GM19025 (cell line): Measurements from ENCODE around the gene OIT3.

Source experiments
- ATAC-seq: cut with Tn5 transposase; IDR thresholded peaks from one replicate; pipeline ENCODE4 v1.9.1; 2021; ENCODE audit warnings: mild to moderate bottlenecking, low read depth, moderate library complexity; ENCODE audit not compliant: unreplicated experiment

Gene OIT3

DNA sequence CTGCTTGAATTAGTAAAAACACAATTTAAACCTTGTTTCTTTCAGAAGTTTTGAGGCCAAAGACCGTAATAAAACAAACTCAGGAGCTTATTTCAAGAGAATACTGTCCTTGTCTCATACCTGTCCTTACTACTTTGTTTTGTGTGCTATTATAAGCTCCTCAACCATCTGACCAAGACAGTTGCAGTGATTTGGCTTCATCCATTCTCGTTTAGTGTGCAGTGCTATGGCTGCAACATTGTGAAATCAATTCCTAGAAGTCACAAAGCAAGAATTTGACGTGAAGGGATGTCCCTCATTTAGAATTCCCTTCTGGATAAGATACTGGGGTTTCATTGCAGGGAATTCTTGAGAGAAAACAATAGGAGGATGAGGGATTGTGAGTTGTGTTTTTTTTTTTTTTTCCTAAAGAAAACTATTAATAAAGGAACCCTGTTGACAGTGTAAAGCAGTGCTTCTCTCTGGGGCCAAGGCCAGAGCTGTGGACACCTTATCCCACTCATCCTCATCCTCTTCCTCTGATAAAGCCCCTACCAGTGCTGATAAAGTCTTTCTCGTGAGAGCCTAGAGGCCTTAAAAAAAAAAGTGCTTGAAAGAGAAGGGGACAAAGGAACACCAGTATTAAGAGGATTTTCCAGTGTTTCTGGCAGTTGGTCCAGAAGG lies at the start of gene OIT3:
Gene OIT3, plus strand, starts transcription at position 604 of the 663 bp plus-strand sequence. CDS start 60 bp downstream, outside the sequence.
- ATAC-seq: no peak

DNA sequence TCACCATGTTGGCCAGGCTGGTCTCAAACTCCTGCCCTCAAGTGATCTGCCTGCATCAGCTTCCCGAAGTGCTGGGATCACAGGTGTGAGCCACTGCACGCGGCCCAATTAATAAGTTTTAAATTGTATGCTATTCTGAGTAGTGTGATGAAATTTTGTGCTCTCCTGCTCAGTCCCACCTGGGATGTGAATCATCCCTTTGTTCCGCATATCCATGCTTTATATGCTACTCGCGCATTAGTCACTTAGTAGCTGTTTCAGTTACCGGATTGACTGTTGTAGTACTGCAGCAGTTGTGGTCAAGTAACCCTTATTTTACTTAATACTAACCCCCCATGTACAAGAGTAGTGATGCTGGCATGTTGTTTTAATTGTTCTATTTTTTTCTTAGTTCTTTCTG lies 47.3 kb upstream of the OIT3 start:
- no peak for ATAC-seq

DNA sequence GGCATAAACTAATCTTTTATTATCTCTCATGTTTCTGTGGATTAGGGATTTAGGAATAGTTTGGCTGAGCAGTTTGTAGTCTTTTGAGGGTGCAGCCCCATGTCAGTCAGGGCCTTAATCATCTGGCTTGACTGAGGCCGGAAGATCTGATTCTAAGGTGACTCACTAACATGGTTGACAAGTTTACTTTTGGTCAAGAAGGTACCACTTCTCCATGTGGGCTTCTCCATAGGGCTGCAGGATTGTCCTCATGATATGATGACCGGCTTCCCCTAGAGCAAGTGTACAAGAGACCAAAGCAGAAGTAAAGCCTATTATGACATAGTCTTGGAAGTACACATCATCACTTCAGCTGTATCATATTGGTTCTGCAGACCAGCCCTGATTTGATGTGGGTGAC lies 45.9 kb upstream of the OIT3 start:
- ATAC-seq: no peak

DNA sequence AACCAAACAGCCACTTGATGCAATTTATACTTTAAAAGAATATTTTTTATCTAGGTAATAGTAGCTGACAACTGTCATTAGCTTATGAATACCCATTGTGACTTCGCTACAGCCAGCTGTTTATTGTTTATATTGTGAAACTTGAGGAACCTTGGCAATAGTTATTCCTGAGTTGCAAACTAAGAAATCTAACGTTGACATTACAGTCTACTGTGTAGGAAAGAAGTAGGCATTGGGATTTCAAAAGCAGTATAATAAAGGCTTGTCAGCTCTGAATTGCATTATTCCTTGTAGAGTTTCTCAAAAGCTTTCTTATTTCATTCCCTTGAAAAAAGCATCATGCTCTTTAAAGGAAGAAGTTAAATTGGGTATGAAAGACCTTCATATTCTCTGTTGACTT lies 42.7 kb upstream of the OIT3 start:
- ATAC-seq: no peak

DNA sequence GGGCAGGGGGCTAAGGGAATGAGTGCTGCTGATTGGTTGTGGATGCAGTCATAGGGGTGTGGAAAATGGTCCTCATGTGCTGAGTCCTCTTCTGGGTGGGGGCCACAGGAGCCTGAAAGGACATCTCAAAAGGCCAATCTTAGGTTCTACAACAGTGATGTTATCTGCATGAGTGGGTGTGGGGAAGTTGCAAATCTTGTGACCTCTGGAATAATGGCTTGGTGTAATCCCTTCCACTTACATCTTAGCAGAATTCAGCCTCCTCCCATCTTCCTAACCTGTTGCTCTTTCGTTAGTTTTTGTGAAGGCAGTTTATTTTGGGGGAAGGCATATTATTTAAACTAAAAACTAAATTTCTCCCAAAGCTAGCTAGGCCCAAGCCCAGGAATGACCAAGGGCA lies 42.0 kb upstream of the OIT3 start:
- no peak for ATAC-seq

DNA sequence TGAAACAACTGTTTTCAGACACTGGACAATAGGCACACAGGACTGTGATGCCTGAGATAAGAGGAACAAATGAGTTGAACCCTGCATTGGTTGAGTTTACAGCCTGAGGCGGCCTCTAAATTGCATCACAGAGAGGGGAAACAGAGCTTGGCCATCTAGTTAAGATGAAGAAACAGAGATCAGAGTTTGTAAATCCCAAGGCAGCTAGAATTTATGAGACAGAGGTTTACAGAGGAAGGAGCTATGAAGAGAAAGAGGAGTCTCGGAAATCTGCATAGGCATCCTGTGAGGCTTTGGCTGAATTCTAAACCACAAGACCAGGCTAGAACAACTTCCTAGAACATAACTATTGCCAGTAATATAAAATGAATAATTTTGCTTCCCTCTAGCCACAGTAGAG lies 41.0 kb upstream of the OIT3 start:
- ATAC-seq: no peak

DNA sequence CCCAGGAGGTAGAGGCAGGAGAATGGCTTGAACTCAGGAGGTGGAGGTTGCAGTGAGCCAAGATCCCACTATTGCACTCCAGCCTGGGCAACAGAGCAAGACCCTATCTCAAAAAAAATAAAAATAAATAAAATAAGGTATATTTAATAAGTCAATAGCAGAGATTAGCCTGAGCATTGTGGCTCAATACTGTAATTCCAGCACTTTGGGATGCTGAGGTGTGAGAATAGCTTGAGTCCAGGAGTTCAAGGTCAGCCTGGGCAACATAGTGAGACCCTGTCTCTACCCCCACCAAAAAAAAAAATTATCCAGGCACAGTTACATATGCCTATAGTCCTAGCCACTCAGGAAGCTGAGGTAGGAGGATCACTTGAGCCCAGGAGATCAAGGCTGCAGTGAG lies 38.4 kb upstream of the OIT3 start:
- no peak for ATAC-seq

DNA sequence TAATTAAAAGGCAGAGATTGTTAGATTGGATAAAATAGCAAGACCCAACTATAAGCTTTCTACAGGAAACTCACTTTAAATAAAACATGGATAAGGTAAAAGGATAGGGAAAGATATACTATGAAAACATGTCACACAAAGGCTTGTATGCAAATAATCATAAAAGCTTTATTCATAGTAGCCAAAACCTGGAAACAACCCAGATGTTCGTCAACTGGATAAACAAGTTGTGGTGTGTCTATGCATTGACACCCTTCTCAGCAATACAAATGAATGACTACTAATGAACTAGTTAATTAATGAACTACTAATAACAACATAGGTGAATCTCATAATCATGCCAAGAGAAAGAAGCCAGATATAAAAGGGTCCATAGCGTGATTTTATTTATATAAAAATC lies 37.7 kb upstream of the OIT3 start:
- no peak for ATAC-seq

DNA sequence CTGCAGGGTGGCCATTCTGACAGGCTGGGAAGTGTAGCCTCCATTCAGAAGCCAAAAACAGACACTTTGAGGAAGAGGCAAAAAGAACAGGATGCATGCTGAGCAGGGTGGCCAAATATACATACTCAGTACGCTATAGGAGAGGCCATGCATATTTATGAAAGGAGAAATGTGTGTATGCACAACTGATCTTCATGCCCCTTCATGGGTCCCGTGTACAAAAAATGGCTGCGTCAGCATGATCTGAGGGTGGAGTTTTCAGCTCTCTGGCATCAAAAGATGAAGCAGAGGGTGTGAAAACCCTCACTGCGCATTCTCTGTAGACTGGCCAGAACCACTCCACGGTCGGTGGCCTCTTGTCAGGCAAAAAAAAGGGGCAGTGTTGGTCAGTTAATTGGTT lies 35.5 kb upstream of the OIT3 start:
- no peak for ATAC-seq

DNA sequence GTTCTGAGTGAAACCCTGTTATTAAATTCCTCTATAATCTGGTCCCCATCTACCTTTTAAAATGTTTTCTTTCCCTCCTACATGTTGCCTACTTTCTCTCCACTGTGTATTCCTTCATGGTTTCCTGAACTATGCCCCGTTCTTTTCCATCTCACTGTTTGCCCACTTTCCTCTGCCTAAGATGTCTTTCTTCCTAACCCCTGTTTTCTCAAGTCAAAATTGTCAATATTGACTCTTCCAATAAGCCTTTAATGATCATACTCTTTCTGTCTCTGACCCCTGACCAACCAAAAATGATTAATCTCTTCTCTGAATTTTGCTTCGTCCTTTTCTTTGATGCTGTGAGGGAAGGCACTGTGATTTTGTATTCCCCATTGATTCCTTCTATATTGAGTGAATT lies 30.6 kb upstream of the OIT3 start:
- ATAC-seq: no peak

DNA sequence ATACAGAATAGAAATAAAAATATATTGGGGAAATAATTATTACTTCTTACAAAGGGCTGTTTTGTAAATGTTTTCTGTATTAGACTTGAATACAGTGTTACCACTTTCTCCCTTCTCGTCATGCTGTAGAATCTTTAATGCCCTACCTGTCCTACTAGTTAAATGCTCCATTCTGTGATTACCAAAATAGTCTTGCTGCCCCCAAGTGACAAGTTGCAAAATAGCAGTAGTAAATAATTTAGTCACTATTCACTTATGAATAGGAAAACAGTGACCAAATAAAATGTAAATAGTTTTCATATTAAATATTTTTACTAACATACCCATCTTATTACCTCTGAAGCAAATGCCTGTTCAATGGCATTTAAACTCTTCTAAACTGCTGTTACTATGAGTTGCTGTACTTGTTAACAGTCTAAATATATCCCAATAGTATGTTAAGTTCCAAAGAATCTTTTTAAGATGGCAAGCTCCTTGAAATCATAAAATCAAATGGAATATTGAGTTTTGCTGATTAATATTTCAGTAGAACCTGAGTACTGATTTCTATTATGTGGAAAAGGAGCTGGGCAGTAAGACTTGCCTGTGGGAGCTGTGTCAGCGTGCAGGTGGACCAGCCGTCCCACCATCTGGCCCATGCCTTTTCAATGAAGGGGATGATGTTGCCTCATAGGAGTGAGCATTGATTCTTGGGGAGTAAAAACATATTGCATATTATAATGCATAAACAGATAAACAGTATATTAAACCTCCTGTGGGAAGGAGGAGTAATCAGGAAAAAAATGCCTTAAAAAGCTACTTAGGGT lies 18.1 kb upstream of the OIT3 start:
- no peak for ATAC-seq

DNA sequence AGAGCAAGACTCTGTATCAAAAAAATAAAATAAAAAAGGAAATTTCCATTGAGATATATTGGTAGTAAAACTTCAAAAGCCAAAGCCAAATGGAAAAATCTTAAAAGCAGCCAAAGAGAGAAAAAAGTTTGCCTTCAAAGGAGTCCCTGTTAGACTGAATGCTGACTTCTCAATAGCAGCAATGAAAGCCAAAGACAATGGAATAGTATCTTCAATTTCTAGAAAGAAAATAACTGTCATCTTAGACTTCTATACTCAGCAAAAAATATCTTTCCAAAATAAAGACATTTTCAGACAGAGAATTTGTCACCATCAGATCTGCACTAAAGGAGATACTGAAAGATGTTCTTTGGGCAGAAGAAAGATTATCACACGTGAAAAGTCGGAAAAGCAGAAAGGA lies 14.3 kb upstream of the OIT3 start:
- no peak for ATAC-seq

DNA sequence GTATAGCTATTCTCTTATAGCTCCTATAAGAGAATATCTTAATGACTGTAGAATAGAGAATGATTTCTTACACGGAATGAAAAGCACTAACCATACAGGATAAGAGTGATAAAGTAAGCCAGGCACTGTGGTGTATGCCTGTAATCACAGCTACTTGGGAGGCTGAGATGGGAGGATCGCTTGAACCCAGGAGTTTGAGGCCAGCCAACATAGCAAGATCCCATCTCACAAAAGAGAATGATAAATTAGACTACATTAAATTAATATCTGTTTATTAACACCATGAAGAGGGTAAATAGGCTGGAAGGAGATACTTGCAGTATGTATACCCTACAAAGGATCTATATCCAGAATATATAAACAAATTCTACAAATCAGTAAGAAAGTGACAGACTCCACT lies 12.2 kb upstream of the OIT3 start:
- no peak for ATAC-seq

DNA sequence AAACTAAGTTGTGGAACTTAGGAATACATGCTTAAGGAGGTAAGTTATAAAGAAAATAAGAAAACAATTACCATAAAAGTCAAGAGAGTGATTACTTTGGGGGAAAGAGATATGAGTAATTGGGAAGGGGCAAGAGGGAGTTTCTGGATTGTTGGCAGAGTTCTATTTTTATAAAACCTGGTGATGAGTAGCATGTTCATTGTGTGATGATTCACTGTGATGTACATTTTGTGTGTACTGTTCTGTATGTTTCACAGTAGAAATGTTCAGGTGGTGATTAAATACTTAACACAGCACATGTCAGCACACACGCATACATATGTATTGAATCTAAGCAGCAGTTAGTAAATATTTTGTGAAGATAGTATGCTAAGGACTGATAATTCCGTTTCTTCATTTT lies 9.7 kb upstream of the OIT3 start:
- no peak for ATAC-seq

DNA sequence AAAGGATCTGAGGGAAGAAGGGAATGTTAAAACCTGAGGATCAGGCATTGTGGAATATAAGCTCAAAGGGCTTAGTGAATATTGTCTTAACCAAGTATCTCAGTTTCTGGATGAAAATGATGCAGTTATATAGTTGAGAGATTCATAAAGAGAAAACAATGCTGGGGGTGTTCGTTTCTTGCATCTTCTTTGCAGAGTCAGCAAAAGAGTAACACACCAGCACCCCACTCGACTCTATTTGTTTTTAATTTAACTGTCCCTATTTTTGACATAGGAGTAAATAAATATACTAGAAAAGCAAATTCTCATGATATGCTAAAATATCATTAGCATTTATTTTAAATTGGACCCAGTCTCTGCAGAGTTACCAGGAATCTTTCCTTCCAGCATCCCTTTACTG lies 7.6 kb upstream of the OIT3 start:
- ATAC-seq: no peak

DNA sequence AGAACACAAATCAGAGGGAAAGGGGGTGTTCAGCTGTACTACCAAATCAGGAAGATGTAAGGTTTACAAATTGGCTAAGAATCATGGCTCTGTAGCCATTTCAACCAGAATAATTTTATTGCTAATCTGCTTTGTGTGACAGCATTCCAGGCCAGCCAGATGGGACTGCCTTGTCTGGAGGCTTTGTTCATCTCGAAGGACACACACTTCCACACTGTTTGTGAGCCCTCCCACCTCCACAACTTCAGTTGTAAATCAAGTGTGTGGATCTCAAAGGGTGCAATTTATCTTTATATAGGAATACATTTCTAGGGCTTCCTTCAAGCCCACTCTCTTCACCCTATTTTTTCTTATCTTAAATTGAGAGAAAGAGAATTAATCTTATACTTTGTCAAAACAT lies 6.9 kb upstream of the OIT3 start:
- no peak for ATAC-seq

DNA sequence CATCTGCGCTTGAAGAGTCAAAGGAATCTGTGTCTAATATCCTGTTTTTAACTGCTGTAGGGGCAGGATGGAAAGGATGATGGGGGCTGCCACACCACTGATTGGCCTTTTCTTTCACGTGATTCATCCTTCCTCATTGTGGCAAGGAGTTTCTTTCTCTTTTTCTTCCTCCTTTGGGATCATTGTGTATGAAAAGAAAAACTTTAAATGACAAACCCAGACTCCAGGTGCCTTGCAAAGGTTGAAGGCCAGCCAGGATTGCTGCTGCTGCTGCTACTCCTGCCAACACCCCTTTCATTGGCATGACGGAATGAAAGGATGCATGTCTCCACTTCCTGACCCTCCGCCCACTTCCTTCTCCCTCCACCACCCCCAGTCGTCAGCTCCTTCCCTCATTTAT lies 6.5 kb upstream of the OIT3 start:
- no peak for ATAC-seq

DNA sequence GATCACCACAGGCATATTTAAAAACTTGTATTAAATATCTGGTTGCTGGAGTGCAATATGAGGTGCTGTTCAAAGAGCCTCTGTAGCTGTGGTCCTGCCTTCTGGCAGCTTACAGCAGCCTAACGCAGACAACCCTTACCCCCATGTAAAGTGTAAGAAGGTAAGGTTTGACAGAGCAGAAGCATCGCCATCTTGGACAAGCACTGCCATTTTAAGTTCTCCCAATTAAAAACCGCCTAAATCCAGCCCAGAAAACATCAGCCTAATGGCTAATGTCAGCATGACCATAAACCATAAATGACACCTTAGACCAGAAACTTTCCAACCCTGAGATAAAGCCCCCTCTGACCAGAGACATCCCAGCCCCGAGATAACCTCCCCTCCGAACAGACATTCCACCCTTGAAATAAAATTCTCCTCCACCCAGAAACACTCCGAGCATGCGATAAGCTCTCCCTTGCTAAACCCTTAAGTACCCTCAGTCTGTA lies 5.3 kb upstream of the OIT3 start:
- ATAC-seq: no peak

DNA sequence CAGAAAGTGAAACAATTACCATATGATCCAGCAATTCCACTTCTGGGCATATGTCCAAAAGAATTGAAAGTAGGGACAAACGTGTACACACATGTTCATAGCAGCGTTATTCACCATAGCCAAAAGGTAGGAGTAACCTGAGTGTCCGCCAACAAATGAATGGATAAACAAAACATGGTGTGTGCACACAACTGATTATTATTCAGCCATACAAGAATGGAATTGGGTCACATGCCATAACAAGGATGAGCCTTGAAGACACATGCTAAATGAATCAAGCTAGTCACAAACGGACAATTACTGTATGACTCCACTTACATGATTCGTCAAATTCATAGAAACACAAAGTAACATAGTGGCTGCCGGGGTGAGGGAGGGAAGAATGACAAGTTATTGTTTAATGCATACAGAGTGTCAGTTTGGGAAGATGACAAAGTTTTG lies 4.1 kb upstream of the OIT3 start:
- no peak for ATAC-seq

DNA sequence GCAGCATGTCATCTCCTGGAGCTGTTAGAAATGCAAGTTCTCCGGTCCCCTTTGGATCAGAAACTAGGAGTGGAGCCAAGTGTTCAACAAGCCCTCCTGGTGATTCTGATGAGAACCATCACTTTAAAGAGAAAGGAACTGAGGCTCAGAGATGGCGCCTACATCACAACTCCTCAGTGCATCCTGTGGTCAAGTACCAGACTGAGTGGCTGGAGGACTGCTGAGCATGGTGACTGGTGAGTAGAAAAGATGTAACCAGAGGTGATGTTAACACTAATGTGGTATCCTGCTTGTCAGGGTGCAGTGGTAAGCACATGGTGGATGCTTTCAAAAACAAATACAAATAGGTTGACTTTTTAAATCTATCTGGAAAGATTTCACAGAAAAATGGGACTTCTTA lies 3.5 kb upstream of the OIT3 start:
- no peak for ATAC-seq

DNA sequence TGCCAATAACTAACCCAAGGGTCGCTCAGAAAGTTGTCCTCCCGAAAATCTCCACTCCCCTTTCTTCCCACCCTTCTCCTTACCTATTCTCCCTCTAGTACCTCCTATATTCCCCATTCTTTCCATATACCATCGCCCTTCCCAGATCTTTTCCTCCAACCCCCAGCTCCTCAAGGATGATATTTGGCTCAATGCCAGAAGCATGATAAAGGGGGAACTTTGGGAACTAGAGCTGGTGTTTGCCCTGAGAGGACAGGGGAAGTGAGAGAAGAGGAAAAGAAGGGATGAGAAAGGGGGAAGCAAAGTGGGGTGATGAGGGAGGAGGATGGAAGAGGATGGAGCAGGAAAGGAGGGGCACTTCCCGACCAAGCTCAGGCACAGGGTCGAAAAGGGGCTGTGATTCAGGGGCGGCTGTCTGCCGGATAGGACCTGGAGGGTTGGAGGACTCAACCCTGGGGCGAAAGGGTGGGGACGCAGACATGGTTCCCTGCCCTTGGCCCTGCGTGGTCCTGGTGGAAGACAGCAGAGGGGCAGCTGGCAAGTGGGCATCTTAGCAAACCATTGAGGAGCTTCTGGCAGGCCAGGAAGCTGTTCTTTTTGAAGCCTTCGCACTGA lies 1.8 kb downstream of the OIT3 start:
- ATAC-seq: no peak

DNA sequence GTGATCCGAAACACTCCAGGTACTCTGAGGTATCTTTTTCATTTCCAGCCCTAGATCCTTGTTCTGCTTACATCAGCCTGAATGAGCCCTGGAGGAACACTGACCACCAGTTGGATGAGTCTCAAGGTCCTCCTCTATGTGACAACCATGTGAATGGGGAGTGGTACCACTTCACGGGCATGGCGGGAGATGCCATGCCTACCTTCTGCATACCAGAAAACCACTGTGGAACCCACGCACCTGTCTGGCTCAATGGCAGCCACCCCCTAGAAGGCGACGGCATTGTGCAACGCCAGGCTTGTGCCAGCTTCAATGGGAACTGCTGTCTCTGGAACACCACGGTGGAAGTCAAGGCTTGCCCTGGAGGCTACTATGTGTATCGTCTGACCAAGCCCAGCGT lies 5.1 kb downstream of the OIT3 start:
- no peak for ATAC-seq
